GM12891 (cell line): ENCODE results near the gene GPR18.
A peak's percentile ranks its signal among the peaks of the same experiment; 100 is the strongest.

Experiments used
- DNase-seq: peaks from one replicate; pipeline ENCODE4 v3.0.0; 2011; ENCODE audit warnings: low spot score; ENCODE audit not compliant: insufficient read length
- FAIRE-seq: peaks from 2 replicates; lab custom pipeline; 2011; peaks lifted over from hg19 to GRCh38; lab: Jason Lieb, UNC
- PAX5 ChIP-seq: IDR thresholded peaks from 2 replicates; pipeline ENCODE4 v1.6.1; 2011; ENCODE audit warnings: low read length, moderate library complexity, mild to moderate bottlenecking; ENCODE audit not compliant: insufficient read depth, severe bottlenecking
- POLR2A ChIP-seq: IDR thresholded peaks from 2 replicates; pipeline ENCODE4 v1.6.1; 2011; ENCODE audit warnings: low read depth, low read length, control low read depth
- POLR2AphosphoS5 ChIP-seq: IDR thresholded peaks from 2 replicates; pipeline ENCODE4 v1.6.1; 2011; ENCODE audit warnings: low read depth, low read length, control low read depth
- POU2F2 ChIP-seq: IDR thresholded peaks from 2 replicates; pipeline ENCODE4 v1.6.1; 2011; ENCODE audit warnings: low read depth, mild to moderate bottlenecking, control low read depth, low read length, moderate library complexity
- SPI1 ChIP-seq: IDR thresholded peaks from 2 replicates; pipeline ENCODE4 v1.6.1; 2011; ENCODE audit warnings: low read depth, low read length, control low read depth
- TAF1 ChIP-seq: IDR thresholded peaks from 2 replicates; pipeline ENCODE4 v1.6.1; 2011; ENCODE audit warnings: low read depth, low read length, control low read depth

Gene GPR18

DNA sequence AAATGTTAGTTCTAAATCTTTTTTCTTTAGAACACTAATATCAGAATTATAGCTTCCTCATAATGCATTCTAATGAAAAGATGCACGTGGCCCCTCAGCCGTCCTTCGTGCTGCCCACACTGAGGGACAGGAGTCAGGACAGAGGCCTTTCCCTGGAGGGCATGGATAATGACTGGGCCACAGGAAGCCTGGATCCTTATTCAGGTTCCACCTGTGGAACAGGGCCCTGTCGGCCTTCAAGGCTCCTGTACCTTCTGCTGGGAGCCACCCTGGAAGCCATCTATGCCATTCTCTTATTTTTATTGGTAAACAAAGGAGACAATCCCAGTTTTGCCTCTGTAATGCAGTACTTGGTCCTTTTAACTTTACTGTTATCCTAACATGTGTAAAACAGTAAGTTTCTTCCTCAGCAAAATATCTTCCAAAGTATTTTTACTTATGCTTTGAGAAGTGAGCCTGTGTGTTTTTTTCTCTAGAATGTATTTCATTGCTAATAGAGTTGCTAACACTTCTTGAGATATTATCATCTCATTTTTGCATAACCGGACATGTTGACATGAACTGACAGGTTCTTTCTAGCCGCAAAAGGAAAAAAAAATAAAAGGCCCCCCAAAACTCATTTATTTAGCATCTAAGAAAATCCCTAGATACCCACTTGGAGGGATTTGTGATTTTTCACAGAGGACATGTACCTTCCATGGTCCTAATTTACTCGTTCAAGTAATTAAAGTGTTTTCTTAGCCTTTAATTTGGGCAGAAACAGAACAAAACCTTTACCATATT, 43.1 kb upstream of the GPR18 start:
- no peak for TF ChIP-seq TAF1
- no peak for TF ChIP-seq POU2F2
- 0 out of 2 replicates have a peak, but pooled peaks have one; percentile 38 for TF ChIP-seq POLR2AphosphoS5
- no peak; the same call in 1 of the 2 replicates for TF ChIP-seq POLR2A
- no peak for TF ChIP-seq SPI1
- TF ChIP-seq PAX5 = no peak
- DNase-seq (no peak), FAIRE-seq (peak; percentile 47)

DNA sequence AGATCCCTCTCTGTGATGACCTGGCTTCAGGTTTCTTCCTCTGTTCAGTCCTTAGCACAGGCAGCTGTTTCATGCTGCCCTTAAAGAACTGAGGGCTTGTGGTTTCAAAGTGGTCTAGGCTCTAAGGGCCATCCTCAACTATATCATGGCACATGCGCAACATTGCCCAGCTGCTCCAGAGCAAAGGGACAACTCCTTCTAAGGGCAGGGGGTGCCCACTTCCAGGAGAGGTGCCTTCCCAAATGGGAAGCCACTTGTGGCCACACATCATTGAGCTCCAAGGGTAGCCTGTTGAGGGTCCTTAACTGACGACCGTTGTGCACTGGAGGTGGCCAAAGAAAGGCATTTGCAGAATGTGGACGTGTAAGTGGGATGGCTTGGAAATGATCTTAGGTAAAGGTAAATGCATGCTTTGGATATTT, 41.8 kb upstream of the GPR18 start:
- TF ChIP-seq POLR2AphosphoS5 = 0 out of 2 replicates have a peak, but pooled peaks have one; percentile 60
- no peak for TF ChIP-seq PAX5
- TF ChIP-seq SPI1 = no peak
- DNase-seq (no peak), FAIRE-seq (peak; percentile 66)

DNA sequence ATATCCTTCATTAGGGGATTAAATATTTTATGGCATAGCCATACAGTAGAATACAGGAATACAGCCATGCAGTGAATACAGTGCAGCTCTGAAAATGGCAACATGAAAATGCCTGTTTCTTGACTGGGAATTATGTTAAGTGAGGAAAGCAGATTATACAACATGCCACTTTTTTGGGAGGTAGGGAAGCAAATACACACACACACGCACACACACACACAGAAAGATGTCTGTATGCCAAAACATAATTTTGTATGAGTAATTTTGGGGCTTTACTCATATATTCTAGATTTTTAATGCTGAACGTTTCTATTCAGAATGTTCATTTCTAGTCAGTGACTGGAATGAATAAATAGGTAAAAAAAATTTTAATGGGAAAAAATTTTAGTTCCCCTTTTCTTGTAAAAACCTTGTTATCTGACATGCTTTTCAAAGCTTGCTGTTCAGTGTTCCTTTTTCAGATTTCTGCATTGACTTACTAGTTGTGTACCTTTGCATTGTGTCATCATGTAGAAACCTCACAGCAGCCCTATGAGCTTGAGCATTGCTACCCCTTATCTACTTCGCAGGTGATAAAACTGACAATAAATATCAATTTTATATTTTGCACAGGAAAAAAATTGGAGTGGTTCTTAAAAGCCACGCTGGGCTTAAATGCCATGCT, 41.2 kb upstream of the GPR18 start:
- no peak for FAIRE-seq
- no peak; the same call in 1 of the 2 replicates for TF ChIP-seq POLR2A
- no peak for TF ChIP-seq TAF1
- TF ChIP-seq PAX5 = no peak
- TF ChIP-seq POLR2AphosphoS5 = no peak; the same call in 1 of the 2 replicates
- no peak for TF ChIP-seq POU2F2
- no peak for TF ChIP-seq SPI1
- no peak for DNase-seq

DNA sequence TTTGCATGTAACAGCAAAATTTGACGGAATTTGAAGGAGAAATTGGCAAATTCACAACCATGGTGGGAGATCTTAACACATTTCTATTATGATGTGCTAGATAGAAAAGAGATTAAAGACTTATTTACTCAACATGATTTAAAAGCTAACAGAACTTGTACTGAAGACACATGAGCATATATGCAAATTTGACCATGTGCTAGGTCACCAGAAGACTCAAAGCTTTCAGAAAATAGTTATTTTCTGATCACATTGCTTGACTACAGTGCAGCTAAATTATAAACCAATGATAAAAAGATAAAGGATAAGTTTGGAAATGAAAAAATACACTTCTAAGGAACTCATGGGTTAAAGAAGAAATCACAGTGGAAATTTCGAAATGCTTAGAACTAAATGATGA, 39.9 kb upstream of the GPR18 start:
- no peak for DNase-seq
- TF ChIP-seq POLR2AphosphoS5 = no peak
- peak; percentile 28 for FAIRE-seq

DNA sequence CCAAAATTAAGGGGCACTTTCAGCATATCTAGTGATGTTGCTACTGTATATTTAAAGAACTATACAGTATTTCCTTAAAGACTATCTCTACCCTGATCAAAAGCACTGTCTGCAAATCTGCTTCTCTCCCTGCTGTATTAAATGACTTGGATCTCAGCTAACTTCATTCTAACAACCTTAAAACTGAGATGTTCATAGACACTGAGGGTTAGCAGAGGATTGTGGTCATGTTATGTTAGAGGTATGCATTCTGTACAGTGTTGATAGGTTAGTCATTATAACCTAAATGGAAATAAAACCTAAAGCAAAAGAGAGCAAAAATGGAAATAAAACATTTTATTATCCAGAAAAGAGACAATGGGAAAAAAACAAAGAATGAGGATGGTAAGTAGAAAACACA, 39.2 kb upstream of the GPR18 start:
- FAIRE-seq (peak; percentile 61), DNase-seq (no peak)
- TF ChIP-seq POU2F2 = no peak
- no peak for TF ChIP-seq PAX5
- TF ChIP-seq POLR2AphosphoS5 = no peak
- TF ChIP-seq SPI1 = no peak
- TF ChIP-seq POLR2A = no peak
- no peak for TF ChIP-seq TAF1

DNA sequence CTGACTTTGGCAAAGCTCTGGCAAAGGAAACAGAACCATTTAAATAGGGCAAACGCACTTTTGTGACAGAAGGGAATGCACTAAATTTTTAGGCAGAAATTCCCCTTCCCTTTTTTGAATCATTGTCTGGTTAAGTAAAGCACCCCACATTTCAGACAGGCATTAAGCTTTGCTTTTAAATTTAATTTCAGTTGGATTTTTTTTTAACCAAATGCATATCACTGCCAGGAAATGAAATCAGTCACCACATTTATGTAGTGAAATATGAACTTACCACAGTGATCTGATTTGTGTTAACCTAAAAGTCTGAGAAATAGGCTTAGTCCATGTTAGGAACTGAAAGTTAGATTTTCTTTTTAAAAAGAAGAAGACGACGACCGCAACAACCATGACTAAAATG, 38.2 kb upstream of the GPR18 start:
- peak; percentile 60 for FAIRE-seq
- DNase-seq = no peak
- TF ChIP-seq POU2F2 (no peak), TAF1 (no peak), SPI1 (no peak; the same call in 1 of the 2 replicates), POLR2AphosphoS5 (no peak), PAX5 (no peak), POLR2A (no peak)

DNA sequence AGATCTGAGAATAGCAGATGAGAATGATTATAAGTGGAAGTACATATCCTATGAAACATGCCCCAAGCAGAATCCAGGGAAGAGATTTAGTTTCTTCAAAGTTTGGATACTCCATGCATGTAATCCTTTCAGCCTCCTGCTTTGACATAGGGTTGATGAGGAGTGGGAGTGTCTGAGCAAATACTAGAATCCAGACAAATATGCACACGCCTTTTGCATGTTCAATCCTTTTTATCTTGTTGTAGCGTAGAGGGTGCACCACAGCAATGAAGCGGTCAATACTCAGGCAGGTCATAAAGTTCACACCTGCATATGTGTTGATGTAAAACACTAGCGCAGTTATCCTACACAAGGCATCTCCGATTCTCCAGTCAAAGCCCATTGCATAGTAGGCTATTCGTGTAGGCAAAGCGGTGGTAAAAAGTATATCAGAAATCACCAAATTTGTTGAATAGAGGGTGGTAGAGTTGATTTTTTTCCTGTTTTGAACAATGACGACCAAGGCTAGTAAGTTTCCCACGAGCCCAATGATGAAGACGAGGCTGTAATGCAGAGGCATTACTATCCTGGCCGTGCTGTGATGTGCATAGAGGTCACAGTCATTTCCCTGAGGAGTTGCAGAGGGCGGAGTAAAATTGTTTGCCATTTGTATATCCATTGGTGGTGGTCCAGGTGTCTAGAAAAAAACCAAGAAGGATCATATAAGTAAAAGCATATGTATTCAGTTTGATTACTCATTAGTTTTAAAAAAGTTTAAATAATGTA, 37.5 kb upstream of the GPR18 start:
- no peak for DNase-seq
- FAIRE-seq = peak; percentile 80
- TF ChIP-seq TAF1 (no peak), PAX5 (no peak), POLR2A (no peak), SPI1 (no peak), POU2F2 (no peak), POLR2AphosphoS5 (no peak)

DNA sequence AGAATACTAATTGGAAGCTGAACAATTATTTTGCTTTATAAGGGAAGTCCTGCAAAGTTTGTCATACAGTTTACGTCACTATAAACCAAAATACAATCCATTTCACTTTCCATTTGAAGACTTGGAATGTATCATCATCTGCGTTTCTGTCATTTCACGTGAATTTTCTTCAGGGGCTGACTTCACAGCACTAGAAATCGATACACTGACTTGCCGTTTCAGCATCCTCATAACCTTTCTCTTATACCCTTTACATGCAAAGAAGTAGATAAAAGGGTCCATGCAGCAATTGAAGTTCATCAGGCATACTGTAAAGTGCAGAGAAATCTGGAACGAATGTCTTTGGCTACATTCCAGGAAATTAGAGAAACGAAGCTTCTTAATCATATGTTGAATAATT, 36.8 kb upstream of the GPR18 start:
- TF ChIP-seq TAF1 = no peak
- TF ChIP-seq SPI1 = no peak
- TF ChIP-seq POLR2AphosphoS5 = no peak; the same call in 1 of the 2 replicates
- no peak for TF ChIP-seq PAX5
- TF ChIP-seq POU2F2 = no peak
- no peak for TF ChIP-seq POLR2A
- FAIRE-seq (no peak), DNase-seq (no peak)

DNA sequence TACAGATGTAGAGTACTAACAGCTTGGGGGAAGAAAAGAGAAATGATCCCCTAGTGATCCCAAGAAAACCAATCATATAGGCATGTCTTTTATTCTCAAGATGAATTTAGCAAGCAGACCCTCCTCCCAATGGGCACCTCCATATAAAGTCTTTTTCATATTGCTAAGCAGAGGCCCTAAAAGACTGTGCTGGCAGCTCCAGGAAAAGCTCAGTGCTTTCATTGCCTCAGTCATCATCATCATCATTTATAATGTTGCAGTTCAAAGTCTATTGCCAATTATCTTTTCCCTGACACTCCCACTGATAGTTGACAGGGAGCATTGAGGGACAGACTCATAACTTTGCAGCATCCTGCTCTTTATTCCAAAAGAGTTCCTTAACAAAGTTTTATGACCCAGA, 36.0 kb upstream of the GPR18 start:
- no peak for DNase-seq
- no peak for TF ChIP-seq SPI1
- TF ChIP-seq POLR2A = peak; percentile 46; the same call in 1 of the 2 replicates
- no peak for FAIRE-seq
